Liver (tissue), 9 donors: Measurements from ENCODE around the gene AQP9. TPM values are rescaled to one million over a fixed set of nuclear protein-coding genes. Genes with fewer than 3 reads are reported as not detected.

Experiments used
- DNase-seq: peaks from one replicate; pipeline ENCODE4 v3.0.0-alpha.2; 2017; ENCODE audit warnings: low spot score
- H3K27ac ChIP-seq, 2 donors: one replicate each; pipeline ENCODE4 v1.7.0; 2013; ENCODE audit warnings: inconsistent platforms in 2 of 2, low read length in 2 of 2, control low read depth in 1 of 2, low read depth in 1 of 2, mild to moderate bottlenecking in 1 of 2
- H3K27me3 ChIP-seq, 4 donors: one replicate each; pipeline versions ENCODE4 v1.6.1 to v1.7.0; 2013; ENCODE audit warnings: low read length in 3 of 4, inconsistent platforms in 1 of 4, mild to moderate bottlenecking in 1 of 4, moderate library complexity in 1 of 4; ENCODE audit not compliant: control insufficient read depth in 4 of 4, insufficient read depth in 4 of 4
- H3K36me3 ChIP-seq, 4 donors: one replicate each; pipeline versions ENCODE4 v1.6.1 to v1.7.0; 2013; ENCODE audit warnings: low read length in 3 of 4, mild to moderate bottlenecking in 3 of 4, low read depth in 1 of 4, moderate library complexity in 1 of 4; ENCODE audit not compliant: control insufficient read depth in 4 of 4, insufficient read depth in 3 of 4
- H3K4me1 ChIP-seq, 4 donors: one replicate each; pipeline versions ENCODE4 v1.6.1 to v1.7.0; 2013; ENCODE audit warnings: low read length in 3 of 4, mild to moderate bottlenecking in 3 of 4, moderate library complexity in 1 of 4; ENCODE audit not compliant: control insufficient read depth in 4 of 4, insufficient read depth in 4 of 4
- H3K4me3 ChIP-seq, 3 donors: one replicate each; pipeline versions ENCODE4 v1.6.1 to v1.7.0; 2013; ENCODE audit warnings: low read length in 3 of 3, control low read depth in 1 of 3, low read depth in 1 of 3, mild to moderate bottlenecking in 1 of 3
- H3K9ac ChIP-seq, 2 donors: one replicate each; pipeline ENCODE4 v1.7.0; 2013; ENCODE audit warnings: low read length in 2 of 2, mild to moderate bottlenecking in 2 of 2, moderate library complexity in 2 of 2, control low read depth in 1 of 2, low read depth in 1 of 2
- H3K9me3 ChIP-seq, 4 donors: one replicate each; pipeline versions ENCODE4 v1.6.1 to v1.7.0; 2013; ENCODE audit warnings: low read length in 3 of 4; ENCODE audit not compliant: control insufficient read depth in 4 of 4
- EGR1 ChIP-seq, 2 donors: IDR thresholded peaks; 2 replicates each; pipeline ENCODE4 v1.6.1; 2016 to 2018; ENCODE audit warnings: antibody characterized with exemption in 2 of 2, low read depth in 2 of 2
- FOXA1 ChIP-seq: IDR thresholded peaks from 2 replicates; pipeline ENCODE4 v1.6.1; 2016; ENCODE audit warnings: antibody characterized with exemption
- FOXA2 ChIP-seq: IDR thresholded peaks from 2 replicates; pipeline ENCODE4 v1.6.1; 2016; ENCODE audit warnings: antibody characterized with exemption
- GABPA ChIP-seq, 2 donors: IDR thresholded peaks in 1 of 2; conservative IDR thresholded peaks in 1 of 2; 2 replicates each; pipeline ENCODE4 v1.6.1; 2016; ENCODE audit warnings: antibody characterized with exemption in 2 of 2, mild to moderate bottlenecking in 1 of 2, moderate library complexity in 1 of 2
- HNF4A ChIP-seq, 2 donors: conservative IDR thresholded peaks; 2 replicates each; pipeline ENCODE4 v1.6.1; 2016; ENCODE audit warnings: antibody characterized with exemption in 2 of 2, mild to moderate bottlenecking in 2 of 2
- HNF4G ChIP-seq: IDR thresholded peaks from 2 replicates; pipeline ENCODE4 v1.6.1; 2016; ENCODE audit warnings: antibody characterized with exemption
- JUND ChIP-seq, 2 donors: IDR thresholded peaks; 2 replicates each; pipeline ENCODE4 v1.6.1; 2016; ENCODE audit warnings: antibody characterized with exemption in 2 of 2
- NR2F2 ChIP-seq: IDR thresholded peaks from 2 replicates; pipeline ENCODE4 v1.6.1; 2016; ENCODE audit warnings: antibody characterized with exemption
- RAD21 ChIP-seq, 2 donors: IDR thresholded peaks; 2 replicates each; pipeline ENCODE4 v1.6.1; 2016; ENCODE audit warnings: antibody characterized with exemption in 2 of 2, mild to moderate bottlenecking in 2 of 2
- RXRA ChIP-seq, 2 donors: IDR thresholded peaks; 2 replicates each; pipeline ENCODE4 v1.6.1; 2017 to 2018; ENCODE audit warnings: antibody characterized with exemption in 2 of 2, mild to moderate bottlenecking in 1 of 2
- SP1 ChIP-seq: IDR thresholded peaks from 2 replicates; pipeline ENCODE4 v1.6.1; 2018; ENCODE audit warnings: antibody characterized with exemption, mild to moderate bottlenecking
- YY1 ChIP-seq: IDR thresholded peaks from 2 replicates; pipeline ENCODE4 v1.6.1; 2016; ENCODE audit warnings: antibody characterized with exemption, mild to moderate bottlenecking
- WGBS: extraction: QIAGEN DNeasy Blood & Tissue Kit; methylation state at CpG from one replicate; pipeline ENCODE4 v1.1.7; 2013; 5-methylcytosine and 5-hydroxymethylcytosine counted together
- polyA plus RNA-seq, 2 donors: library from polyadenylated mRNA; stranded (reverse) in 1 of 2; unstranded in 1 of 2; fragments of 200-250 nt in 1 of 2; fragments of >200 nt in 1 of 2; fragmentation: Nextera tagmentation in 1 of 2; extraction: Ambion mirVana in 1 of 2; gene quantifications; one replicate each; pipeline versions ENCODE4 v1.2.1 to v1.2.3, GENCODE V29; 2013 to 2015
- total RNA-seq, 2 donors: library from RNA; depleted of rRNA; stranded (reverse); fragments of >200 nt; gene quantifications; one replicate each; pipeline ENCODE4 v1.2.3, GENCODE V29; 2014
- TF ChIP-seq, protein P1 (sequence below): IDR thresholded peaks from 2 replicates; pipeline ENCODE4 v1.6.1; 2016; ENCODE audit warnings: antibody characterized with exemption
- TF ChIP-seq, protein P2 (sequence below): IDR thresholded peaks from 2 replicates; pipeline ENCODE4 v1.6.1; 2016; ENCODE audit warnings: antibody characterized with exemption
- TF ChIP-seq, protein P3 (sequence below): fragments of 150-350 bp; IDR thresholded peaks from 2 replicates; pipeline ENCODE4 v1.5.1; 2017; ENCODE audit warnings: improper control_type of control experiment, low read depth, low read length; ENCODE audit not compliant: missing input control
- TF ChIP-seq, protein P4 (sequence below): IDR thresholded peaks from 2 replicates; pipeline ENCODE4 v1.6.1; 2016; ENCODE audit warnings: antibody characterized with exemption, mild to moderate bottlenecking
- TF ChIP-seq, protein P5 (sequence below): IDR thresholded peaks from 2 replicates; pipeline ENCODE4 v1.6.1; 2016; ENCODE audit warnings: antibody characterized with exemption
- donor health status: healthy.
- donor health status: healthy.
- donor health status: healthy.
- donor health status: healthy.
- donor health status: healthy.

The AQP9 gene
- total and polyA plus RNA-seq, 4 donors: 1.4 to 111 (median 86.6) TPM

DNA sequence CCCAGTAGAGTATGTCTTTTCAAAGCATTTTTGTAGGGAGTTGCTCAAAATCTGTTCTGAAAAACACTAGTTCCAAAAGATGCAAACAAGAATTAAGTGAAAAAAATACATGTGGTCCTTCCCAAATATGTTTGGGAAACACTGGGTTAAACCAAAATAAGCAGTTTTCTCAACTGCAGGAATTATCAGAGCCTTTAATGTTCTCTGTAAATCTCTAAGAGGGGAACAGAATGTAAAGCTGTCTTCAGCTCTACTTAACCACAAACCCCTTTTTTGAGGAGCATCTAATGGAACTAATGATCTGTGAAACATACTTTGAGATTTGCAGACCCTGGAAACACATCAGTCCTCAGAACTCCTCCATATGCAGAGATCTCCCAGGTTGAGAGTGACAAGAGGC is 9.9 kb downstream of the AQP9 start (continued):
- TF ChIP-seq, protein P1, sequence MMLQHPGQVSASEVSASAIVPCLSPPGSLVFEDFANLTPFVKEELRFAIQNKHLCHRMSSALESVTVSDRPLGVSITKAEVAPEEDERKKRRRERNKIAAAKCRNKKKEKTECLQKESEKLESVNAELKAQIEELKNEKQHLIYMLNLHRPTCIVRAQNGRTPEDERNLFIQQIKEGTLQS: no peak
- no peak for TF ChIP-seq HNF4A (conservative IDR thresholded peaks at IDR 0.05)
- TF ChIP-seq, protein P2, sequence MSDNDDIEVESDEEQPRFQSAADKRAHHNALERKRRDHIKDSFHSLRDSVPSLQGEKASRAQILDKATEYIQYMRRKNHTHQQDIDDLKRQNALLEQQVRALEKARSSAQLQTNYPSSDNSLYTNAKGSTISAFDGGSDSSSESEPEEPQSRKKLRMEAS: no peak
- TF ChIP-seq GABPA (IDR thresholded peaks at IDR 0.05 in 1 of 2, conservative IDR thresholded peaks at IDR 0.05 in 1 of 2): no peak

DNA sequence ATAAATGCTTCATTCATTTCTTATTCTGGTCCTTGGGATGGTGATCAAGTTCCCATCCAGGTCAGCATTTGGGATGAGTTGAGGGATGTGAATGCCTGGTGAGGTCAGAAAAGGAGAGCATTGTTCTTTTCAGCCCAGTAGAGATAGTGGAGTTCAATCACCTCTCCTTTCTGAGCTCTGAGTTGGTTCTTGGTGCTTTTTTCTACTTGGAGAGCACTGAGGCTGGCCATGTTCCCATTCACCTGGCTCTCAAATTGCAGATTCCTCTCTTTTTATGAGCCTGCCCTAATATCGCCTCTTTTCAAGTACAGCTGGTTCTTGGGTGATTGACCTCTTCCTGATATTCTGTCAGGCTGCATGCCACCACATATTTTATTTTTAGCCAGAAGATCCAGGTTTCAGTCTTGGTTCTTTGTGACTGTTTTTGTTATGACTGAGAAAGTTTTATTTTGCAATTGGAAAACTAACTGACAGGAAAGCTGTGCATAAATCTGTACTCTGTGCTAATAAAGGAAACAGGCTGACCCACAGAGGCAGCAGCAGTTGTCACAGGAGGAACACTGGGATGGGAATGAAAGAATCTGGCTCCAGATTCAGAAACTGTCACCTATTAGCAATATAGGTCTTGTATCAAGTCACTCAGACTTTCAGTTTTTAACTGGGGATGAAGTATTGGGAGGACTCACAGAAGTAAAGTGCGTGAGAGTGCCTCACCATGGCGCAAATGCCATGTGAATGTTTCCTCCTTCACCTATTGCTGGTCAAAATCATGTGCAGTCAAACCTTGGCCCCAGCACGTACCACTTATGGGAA is 10.7 kb downstream of the AQP9 start:
- WGBS: 76% methylated on average over 4 of the region's 4 CpGs
- Histone ChIP-seq H3K27me3 (no peaks in the 10 kb centered on the region), H3K27ac (peak overlapping the region; percentile 38 to 92), H3K36me3 (peaks cover 0 to 19% (median 3%) of the 10 kb centered on the region in 4 donors), H3K4me3 (no peak overlapping the region), H3K4me1 (peaks cover 8 to 31% (median 24%) of the 10 kb centered on the region in 4 donors), H3K9ac (no peak overlapping the region), H3K9me3 (no peaks in the 10 kb centered on the region)
- peak in 1 of 2 donors; percentile 24 for TF ChIP-seq RAD21 (IDR thresholded peaks at IDR 0.05)
- no peak for TF ChIP-seq JUND (IDR thresholded peaks at IDR 0.05)
- TF ChIP-seq FOXA1: no peak
- TF ChIP-seq, protein P1: no peak
- no peak for TF ChIP-seq SP1
- no peak for TF ChIP-seq GABPA (IDR thresholded peaks at IDR 0.05 in 1 of 2, conservative IDR thresholded peaks at IDR 0.05 in 1 of 2)
- TF ChIP-seq, protein P2: no peak
- TF ChIP-seq, protein P3, sequence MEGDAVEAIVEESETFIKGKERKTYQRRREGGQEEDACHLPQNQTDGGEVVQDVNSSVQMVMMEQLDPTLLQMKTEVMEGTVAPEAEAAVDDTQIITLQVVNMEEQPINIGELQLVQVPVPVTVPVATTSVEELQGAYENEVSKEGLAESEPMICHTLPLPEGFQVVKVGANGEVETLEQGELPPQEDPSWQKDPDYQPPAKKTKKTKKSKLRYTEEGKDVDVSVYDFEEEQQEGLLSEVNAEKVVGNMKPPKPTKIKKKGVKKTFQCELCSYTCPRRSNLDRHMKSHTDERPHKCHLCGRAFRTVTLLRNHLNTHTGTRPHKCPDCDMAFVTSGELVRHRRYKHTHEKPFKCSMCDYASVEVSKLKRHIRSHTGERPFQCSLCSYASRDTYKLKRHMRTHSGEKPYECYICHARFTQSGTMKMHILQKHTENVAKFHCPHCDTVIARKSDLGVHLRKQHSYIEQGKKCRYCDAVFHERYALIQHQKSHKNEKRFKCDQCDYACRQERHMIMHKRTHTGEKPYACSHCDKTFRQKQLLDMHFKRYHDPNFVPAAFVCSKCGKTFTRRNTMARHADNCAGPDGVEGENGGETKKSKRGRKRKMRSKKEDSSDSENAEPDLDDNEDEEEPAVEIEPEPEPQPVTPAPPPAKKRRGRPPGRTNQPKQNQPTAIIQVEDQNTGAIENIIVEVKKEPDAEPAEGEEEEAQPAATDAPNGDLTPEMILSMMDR: no peak
- TF ChIP-seq YY1: no peak
- TF ChIP-seq HNF4G: no peak
- no peak for TF ChIP-seq NR2F2
- peak in 1 of 2 donors; percentile 11 for TF ChIP-seq HNF4A (conservative IDR thresholded peaks at IDR 0.05)
- peak; percentile 59 to 67 for TF ChIP-seq RXRA (IDR thresholded peaks at IDR 0.05)
- TF ChIP-seq, protein P4, sequence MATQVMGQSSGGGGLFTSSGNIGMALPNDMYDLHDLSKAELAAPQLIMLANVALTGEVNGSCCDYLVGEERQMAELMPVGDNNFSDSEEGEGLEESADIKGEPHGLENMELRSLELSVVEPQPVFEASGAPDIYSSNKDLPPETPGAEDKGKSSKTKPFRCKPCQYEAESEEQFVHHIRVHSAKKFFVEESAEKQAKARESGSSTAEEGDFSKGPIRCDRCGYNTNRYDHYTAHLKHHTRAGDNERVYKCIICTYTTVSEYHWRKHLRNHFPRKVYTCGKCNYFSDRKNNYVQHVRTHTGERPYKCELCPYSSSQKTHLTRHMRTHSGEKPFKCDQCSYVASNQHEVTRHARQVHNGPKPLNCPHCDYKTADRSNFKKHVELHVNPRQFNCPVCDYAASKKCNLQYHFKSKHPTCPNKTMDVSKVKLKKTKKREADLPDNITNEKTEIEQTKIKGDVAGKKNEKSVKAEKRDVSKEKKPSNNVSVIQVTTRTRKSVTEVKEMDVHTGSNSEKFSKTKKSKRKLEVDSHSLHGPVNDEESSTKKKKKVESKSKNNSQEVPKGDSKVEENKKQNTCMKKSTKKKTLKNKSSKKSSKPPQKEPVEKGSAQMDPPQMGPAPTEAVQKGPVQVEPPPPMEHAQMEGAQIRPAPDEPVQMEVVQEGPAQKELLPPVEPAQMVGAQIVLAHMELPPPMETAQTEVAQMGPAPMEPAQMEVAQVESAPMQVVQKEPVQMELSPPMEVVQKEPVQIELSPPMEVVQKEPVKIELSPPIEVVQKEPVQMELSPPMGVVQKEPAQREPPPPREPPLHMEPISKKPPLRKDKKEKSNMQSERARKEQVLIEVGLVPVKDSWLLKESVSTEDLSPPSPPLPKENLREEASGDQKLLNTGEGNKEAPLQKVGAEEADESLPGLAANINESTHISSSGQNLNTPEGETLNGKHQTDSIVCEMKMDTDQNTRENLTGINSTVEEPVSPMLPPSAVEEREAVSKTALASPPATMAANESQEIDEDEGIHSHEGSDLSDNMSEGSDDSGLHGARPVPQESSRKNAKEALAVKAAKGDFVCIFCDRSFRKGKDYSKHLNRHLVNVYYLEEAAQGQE: no peak
- TF ChIP-seq EGR1 (IDR thresholded peaks at IDR 0.05; ENCODE audit: low read depth in 2 of 2): no peak
- TF ChIP-seq FOXA2: no peak
- TF ChIP-seq, protein P5, sequence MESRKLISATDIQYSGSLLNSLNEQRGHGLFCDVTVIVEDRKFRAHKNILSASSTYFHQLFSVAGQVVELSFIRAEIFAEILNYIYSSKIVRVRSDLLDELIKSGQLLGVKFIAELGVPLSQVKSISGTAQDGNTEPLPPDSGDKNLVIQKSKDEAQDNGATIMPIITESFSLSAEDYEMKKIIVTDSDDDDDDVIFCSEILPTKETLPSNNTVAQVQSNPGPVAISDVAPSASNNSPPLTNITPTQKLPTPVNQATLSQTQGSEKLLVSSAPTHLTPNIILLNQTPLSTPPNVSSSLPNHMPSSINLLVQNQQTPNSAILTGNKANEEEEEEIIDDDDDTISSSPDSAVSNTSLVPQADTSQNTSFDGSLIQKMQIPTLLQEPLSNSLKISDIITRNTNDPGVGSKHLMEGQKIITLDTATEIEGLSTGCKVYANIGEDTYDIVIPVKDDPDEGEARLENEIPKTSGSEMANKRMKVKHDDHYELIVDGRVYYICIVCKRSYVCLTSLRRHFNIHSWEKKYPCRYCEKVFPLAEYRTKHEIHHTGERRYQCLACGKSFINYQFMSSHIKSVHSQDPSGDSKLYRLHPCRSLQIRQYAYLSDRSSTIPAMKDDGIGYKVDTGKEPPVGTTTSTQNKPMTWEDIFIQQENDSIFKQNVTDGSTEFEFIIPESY: no peak
- no peak for DNase-seq
